Measurements from ENCODE around the gene LRMDA.

GRCh38 chr10:76071653-76072365 lies 640.4 kb downstream of the LRMDA start:
- no peak for TF ChIP-seq CTCF (IDR thresholded peaks at IDR 0.05; ENCODE audit: borderline replicate concordance, extremely low read depth, low read length, poor library complexity, severe bottlenecking)
- TF ChIP-seq EZH2 (IDR thresholded peaks at IDR 0.05; ENCODE audit: borderline replicate concordance, low read depth, low read length, severe bottlenecking) = no peak

Data from DND-41 (cell line).